ENCODE data around the gene SEL1L.
A peak's percentile ranks its signal among the peaks of the same experiment; 100 is the strongest.
"Not testable (repeated sequence)": the region's sequence is repeated elsewhere in the genome, so short reads cannot be mapped to it uniquely, and the experiment has no call there.

SEL1L gene

DNA sequence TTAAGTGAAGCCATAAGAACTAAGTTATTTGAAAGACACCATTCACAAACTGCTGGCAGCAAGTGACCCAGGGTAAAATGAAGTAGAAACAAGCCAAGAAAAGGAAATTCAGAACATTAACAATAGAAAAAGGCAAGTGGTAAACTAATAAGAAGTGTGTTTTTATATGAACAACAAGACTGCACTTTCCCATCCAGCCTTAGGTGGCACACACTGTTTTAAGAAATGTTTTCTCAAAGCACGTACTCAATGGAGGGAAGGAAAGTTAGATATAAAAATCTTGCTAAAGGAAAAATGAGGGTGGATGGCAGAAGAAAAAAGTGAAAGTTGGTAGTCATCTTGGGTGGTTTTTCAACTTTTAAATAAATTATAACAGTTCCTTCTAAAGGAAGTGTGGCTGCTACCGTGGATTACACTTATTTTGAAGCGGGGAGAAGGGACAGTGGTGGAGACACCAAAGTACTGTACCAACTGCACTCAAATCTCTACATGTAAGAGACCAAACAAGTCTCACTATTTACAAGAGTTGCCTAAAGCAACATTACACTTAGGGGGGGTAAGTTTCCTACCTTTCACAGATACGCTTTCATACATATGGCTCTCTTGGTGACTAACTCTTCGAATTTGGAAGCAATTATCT lies 58.8 kb downstream of the SEL1L start:
- no peak for DNase-seq (ENCODE audit: low read depth in 4 of 4, low spot score in 1 of 4)

DNA sequence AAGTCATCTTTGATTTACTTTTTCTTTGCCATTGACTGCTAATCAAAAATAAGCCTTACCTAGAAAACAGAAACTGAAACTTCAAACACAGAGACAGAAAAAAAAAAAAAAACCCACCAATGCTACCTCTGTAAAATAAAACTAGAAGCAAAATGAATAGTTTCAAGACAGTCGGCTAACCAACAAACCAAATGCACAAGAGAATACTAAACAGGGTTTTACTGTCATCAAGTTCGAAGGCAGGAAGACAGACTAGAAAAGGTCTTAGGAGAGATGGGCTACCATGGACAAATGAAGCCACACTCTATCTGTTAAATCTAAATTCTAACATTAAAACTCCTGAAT lies 59.5 kb downstream of the SEL1L start:
- DNase-seq (ENCODE audit: low read depth in 4 of 4, low spot score in 1 of 4): no peak

DNA sequence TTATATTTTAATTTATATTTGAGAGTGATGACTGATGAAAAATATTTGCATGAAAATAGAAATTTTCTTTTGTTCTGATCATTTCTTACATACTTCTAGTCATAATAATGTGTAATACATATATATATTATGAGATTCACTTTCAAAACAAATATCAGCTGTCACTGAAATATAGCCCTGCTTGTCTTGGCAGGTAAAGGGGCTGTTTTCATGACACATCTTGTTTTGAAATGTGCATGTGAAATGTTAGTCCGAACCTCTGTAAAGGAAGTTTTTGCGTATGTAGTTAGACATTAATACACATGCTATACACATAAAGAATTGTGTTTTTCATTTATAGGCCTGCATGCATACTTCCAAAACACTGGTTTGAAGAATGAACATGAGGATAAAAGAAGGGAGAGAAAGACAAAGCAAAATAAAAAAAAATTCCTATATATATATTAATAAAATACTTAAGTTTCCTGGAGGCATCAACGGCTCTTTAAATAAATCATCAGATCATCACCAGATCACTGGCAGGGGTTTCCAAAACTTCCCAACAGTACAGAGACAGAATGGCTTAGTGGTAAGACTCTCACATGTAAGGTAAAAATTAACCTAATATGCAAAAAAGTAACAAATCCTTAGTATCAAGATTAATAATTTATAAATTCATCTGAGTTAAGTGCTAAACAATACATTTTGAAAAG lies 60.1 kb downstream of the SEL1L start:
- DNase-seq (ENCODE audit: low read depth in 4 of 4, low spot score in 1 of 4): no peak

DNA sequence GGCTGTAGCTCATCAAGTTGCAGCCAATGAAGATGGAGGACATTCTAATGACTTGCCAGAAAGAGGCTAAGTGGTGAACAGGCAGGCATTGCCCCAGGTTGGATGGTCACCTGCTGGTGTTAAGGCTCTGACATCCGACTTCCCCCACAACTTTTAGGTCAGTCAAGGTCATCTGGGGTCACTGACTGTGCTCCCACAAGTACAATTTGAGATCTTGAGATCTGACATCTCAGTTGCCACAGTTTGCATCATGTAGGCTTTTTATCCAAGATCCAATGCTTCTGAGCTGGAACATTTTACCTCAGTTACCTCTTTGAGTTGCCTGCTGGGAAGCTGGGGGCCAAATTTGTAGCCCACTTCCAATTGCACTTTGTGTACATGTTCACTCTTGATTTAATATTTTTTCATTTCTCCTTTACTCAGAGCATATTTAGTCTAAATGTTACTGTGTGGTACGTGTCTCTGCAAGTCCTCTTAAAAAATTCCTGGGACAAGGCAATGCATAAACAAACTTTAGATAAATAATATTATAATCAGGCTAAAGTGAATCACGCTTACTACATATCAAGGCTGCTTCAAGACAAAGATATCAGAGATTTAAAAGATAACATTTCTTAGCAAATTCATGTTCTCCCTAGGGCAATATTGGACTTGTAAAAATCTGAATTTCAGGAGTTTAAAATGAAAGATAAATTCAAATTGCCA lies 61.4 kb downstream of the SEL1L start:
- DNase-seq (ENCODE audit: low read depth in 4 of 4, low spot score in 1 of 4): no peak

DNA sequence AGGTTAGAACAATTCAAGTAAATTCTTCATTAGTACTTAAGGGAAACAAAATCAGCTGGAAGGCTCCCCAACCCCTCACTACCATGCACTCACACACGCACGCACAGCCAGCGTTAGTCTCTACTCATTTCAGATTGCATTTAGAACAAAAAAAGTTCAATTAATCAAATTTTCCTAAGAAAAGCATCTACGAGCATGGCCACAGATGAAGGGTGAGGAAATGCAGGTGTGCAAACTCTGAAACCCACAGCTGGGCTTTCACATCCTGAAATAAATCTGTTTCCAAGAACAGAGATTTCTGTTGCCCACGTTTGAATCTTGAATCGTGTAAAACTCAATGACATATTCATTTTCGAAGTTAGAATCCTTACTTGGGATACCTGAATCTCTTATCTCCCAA lies 62.6 kb downstream of the SEL1L start:
- peak in 1 of 4 experiments; percentile 30 for DNase-seq (ENCODE audit: low read depth in 4 of 4, low spot score in 1 of 4)

DNA sequence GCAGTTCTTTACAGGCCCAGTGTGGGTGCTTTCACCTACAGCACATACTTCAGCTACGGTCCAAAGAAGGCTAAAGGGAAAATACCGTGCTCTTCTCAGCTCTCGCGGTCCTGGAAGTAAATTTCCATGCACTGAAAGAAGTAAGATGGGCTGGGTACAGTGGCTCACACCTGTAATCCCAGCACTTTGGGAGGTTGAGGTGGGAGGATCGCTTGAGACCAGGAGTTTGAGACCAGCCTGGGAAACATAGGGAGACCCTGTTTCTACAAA lies 63.2 kb downstream of the SEL1L start:
- not testable (repeated sequence) for DNase-seq (ENCODE audit: low read depth in 4 of 4, low spot score in 1 of 4)

DNA sequence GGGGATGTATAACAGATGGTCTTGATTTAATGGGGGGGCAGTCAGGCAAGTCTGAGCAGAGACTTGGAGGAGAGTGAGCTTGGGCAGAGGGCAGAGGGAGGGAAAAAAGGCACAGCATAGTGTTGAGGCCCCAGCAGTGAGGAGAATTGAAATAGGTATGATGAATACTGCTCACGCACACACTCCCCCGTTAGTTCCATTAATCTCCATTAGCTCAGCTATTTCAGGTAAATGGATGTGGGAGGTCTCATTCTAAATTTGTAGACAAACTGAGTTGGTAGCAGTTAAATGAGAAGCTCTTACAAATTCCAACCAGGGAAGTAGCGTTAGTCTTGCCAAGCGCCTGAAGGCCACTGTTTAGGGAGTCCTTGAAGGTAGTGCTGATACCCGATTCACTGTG lies 66.8 kb downstream of the SEL1L start:
- DNase-seq (ENCODE audit: low read depth in 4 of 4, low spot score in 1 of 4): no peak

DNA sequence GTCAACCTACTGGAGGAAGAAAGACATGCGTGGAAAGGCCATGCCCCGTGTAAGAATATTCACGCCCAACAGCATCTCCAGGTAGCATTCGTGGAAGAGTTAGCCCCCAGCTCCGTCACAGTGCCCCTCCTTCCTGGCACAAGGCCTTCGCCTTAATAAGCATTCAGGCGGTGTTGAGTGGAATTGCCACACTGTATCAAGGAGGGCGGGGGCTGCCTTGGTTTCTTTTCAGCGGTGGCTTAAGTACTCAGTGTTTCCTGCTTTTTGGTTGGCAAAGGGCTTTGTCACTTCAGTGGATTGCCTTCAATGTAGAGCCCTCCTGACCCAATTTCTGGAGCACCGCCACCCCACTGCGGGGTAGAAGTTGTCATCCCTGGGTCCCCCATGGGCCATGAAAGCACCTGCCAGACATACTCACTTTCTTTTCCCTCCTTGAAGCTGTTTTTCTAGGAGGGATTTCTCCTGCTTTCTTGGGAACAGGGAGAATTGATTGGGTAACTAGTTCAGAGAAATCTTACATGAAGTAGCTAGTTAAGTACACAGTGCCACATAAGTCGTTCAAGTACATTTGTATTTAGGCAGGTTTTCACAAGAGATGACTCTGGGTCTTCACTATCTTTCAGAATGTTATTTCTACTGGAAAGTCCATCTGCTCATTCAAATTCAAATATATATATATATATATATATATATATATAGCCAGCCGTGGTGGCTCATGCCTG lies 68.0 kb downstream of the SEL1L start:
- no peak for DNase-seq (ENCODE audit: low read depth in 4 of 4, low spot score in 1 of 4)

DNA sequence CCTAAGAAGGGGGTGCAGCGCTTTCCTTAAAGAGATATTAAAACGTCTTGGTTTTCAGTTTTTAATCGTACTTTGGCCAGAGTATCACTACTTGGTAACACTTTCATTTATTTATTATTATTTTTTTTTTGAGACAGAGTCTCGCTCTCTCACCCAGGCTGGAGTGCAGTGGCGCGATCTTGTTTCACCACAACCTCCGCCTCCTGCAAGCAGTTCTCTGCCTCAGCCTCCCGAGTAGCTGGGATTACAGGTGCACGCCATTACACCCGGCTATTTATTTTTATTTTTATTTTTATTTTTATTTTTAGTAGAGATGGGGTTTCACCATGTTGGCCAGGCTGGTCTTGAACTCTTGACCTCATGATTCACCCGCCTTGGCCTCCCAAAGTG lies 68.7 kb downstream of the SEL1L start:
- not testable (repeated sequence) for DNase-seq (ENCODE audit: low read depth in 4 of 4, low spot score in 1 of 4)

DNA sequence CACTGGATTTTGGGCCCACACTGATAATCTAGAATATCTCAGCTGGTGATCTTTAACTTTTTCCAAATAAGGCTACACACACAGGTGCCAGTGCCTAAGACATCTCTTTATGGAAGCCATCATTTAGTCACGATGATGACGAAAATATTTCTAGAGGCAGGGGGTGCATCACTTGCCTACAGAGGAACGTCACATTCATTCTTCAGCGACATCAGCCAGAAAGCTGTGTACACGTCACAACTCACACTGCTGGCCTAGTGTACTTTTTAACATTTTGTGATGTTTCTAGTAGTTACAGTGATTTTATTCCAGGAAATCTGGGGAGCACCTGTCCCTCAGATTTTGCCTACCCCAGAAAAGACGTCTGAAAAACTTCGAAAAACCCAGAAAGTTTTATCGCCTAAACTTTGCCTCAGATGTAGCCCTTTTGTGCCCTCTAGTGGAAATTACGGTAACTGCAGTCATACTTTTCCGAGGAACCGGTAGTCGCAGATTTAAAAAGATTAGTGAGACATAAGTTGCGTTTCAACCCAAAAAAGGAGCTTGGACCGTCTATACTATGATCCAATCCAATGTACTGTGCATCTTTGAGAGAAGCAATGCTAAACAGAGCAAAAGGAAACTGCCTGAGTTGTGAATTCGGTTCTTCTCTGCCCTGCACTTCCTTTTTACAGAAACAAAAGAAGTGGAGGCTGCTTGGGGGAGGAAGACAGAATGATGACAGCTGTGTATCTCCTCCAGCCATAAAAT lies 69.2 kb downstream of the SEL1L start:
- DNase-seq (ENCODE audit: low read depth in 4 of 4, low spot score in 1 of 4): peak; percentile 14 to 45 (median 36)

DNA sequence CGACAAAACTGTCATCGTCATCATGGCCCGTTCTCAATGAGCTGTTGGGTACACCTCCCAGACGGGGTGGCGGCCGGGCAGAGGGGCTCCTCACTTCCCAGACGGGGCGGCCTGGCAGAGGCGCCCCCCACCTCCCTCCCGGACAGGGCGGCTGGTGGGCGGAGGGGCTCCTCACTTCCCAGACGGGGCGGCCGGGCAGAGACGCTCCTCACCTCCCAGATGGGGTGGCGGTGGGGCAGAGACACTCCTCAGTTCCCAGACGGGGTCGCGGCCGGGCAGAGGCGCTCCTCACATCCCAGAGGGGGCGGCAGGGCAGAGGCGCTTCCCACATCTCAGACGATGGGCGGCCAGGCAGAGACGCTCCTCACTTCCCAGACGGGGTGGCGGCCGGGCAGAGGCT lies 71.3 kb downstream of the SEL1L start:
- DNase-seq (ENCODE audit: low read depth in 4 of 4, low spot score in 1 of 4): not testable (repeated sequence)

DNA sequence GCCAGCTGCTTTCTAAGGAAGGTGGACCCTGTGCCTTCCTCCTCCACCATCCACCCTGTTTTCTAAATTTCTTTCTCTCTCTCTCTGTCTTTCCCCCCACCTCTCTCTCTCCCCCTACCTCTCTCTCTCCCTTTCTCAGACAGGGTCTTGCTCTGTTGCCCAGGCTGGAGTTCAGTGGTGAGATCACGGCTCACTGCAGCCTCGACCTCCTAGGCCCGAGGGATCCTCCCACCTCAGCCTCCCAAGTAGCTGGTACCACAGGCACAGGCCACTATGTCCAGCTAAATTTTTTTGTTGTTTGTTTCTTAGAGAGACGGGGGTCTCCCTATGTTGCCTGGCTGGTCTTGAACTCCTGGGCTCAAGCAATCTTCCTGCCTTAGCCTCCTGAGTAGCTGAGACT lies 73.7 kb downstream of the SEL1L start:
- no peak for DNase-seq (ENCODE audit: low read depth in 4 of 4, low spot score in 1 of 4)

DNA sequence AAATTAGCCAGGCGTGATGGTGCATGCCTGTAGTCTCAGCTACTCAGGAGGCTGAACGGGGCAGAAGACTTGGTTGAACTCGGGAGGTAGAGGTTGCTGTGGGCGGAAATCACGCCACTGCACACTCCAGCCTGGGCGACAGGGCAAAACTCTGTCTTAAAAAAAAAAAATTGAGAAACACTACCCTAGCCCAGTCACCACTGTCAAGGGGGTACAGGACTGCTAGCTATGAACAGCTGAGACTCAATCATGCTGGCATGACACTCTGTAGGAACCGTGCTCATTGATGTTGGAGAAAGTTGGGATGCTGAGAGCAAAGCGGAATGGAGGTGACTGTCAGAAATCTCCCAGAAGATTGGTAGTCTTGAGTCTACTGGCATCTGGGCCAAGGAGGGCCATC lies 75.3 kb downstream of the SEL1L start:
- DNase-seq (ENCODE audit: low read depth in 4 of 4, low spot score in 1 of 4): no peak

DNA sequence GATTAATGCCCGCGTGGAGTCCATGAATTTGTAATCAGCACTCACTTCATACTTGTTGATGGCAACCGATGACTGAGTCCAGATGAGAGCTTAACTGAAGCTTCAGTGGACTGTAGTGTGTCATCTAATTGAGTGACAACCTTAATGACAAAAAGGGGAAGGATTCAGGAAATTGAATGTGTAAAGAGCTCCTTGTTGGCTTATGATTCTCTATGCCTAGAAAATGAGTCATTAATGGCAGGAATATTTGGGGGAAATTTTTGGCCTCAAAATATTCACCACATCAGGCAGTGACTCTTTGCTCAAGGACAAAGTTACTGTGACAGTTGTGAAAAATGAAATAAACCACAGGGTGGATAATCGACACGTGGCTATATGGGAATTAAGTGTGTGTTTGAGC lies 78.3 kb downstream of the SEL1L start:
- DNase-seq (ENCODE audit: low read depth in 4 of 4, low spot score in 1 of 4): no peak

DNA sequence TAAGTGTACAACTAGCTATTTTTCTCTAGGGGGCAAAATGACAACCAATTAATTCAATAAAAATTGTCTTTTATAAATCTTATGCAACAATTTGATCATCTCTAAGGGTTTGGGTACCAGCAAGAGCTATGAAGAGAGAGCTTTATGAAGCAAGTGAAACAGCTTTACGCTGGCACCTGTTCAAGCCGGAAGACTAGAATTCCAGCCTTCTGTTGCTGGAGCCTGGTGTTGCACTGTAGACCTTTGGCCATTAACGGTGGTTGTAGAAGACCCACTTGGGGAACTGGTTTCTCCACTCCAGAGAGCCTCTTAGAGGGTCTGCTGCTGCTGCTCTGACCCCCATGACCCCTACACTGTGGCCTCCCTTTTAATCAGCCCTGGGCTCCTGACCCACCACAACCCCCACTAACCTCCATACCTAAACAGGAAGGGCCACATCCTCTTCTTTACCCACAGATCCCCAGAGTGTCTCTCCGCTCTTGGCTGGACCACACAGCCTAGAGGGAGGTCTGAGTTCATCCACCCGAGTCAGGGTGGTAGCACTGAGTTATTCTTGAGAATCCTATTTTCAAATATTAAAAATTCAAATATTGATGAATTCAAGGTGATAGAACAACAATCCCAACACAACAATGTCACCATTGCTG lies 79.0 kb downstream of the SEL1L start:
- DNase-seq (ENCODE audit: low read depth in 4 of 4, low spot score in 1 of 4): no peak

DNA sequence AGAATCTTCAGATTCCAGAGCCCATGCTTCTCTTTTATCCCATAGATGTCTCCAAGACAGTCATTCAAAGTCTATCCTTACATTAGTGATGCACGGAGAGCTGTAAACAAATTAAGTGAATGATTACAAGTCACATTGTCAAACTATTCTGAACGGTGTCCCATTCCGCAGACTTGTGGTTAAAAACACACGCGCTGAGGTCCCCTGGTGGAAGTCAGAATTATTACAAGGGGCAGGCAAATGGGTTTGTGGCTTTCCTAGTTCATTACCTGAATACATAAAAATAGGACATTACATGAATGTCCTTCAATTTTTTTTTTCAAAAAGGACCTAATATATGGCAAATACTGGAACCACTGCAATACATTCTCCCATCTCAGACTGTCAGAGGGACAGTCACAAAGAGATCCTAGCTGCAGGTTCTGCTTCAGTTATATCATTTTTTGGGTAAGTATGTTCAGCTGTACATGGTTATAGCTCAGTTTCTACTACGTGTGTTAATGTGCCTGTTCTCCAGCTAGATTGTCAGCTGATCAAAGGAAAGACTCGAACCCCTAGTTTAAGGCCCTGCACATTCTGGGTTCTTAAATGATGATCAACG lies 80.4 kb downstream of the SEL1L start:
- peak in 1 of 4 experiments; percentile 22 for DNase-seq (ENCODE audit: low read depth in 4 of 4, low spot score in 1 of 4)

DNA sequence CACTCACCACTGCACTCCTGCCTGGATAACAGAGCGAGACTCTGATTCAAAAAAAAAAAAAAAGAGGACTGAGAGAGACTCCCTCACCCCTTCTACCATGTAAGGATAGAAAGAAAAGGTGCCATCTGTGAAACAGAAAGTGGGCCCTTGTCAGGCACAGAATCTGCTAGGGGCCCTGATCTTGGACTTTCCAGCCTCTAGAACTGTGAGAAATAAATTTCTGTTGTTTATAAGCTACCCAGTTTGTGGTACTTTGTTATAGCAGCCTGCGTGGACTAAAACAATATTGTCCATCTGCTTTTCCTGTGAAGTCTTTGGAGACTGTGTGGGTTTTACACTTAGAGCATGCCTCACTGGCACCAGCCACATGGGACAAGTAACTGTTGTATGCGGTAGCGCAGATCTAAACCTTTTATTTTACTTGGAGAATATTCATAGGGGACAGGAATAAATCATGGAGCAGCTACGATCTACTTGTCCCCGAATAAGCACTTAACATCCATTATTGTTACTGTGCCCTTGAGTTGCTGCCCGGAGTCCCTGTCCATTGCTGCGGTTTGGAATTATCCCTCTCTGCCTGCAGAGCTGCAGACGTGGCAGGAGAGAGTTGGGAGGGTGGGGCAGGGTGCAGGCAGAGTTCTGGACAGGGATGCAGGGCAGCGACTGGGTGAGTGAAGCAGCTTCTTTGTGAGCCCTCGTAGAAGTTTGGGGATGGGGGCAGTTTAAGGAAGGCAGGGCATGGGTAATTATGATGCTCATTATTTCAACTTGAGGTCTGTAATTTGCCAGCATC lies 81.1 kb downstream of the SEL1L start:
- no peak for DNase-seq (ENCODE audit: low read depth in 4 of 4, low spot score in 1 of 4)

DNA sequence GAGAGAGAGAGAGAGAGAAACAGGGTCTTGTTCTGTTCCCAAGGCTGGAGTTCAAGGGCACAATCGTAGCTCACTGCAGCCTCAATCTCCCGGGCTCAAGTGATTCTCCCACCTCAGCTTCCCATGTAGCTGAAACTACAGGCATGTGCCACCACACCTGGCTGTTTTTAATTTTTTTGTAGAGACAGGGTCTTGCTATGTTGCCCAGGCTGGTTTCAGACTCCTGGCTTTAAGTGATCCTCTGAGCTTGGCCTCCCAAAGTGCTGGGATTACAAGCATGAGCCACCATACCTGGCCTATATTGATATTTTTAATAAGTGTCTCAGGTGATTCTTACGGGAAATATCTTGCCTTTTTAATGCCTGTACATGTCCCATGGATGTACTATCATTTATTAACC lies 82.7 kb downstream of the SEL1L start:
- no peak for DNase-seq (ENCODE audit: low read depth in 4 of 4, low spot score in 1 of 4)

DNA sequence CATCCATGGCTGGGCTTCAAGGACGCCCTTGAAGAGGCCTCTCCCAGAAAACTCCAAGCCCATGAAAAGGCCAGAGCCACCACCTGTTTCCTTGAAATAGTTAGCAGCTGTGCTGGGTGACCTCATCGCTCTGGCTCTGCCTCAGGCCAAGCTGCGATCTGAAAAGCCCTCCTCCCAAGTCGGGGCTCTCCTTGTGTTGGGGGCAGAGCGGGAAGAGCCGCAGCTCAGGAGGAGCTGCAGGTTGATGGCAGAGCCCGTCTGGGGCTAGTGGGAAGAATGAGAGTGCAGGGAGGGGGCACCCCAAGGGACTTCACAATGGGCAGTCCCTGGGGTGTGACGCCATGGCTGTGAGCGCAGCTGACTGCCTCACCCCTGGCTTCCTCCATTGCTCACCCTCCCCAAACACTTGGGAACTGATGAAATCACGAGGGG lies 83.5 kb downstream of the SEL1L start:
- no peak for DNase-seq (ENCODE audit: low read depth in 4 of 4, low spot score in 1 of 4)

DNA sequence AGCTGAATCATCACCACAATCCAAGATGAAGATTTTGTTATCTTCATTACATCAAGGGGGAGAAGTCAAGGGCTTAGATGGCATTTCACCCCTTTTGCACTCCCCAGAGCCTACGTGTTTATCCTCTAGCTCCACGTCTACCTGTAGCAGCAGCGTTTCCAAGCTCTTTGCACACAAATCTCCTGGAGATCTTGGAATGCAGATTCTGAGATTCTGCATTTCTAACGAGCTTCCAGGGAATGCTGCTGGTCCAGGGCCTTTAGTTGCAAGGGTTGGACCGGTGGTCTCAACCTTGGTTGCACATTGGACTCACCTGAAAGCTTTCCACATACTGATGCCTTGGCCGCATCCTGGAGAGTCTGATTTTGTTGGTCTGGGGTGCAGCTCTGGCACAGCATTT lies 84.1 kb downstream of the SEL1L start:
- DNase-seq (ENCODE audit: low read depth in 4 of 4, low spot score in 1 of 4): no peak

Data from stimulated activated CD4-positive, alpha-beta T cell treated with anti-CD3 and anti-CD28 coated beads, Interleukin-1b, Interleukin-23, amount 100 ng/mL, for 24 hours (primary cell).